ENCODE results near the gene HECTD1. TPM values are rescaled to one million over a fixed set of nuclear protein-coding genes. Genes with fewer than 3 reads are reported as not detected.
"Not testable (repeated sequence)": the region's sequence is repeated elsewhere in the genome, so short reads cannot be mapped to it uniquely, and the experiment has no call there.

The HECTD1 gene
- total RNA-seq, 4 donors from 2014 or later: 252 to 382 (median 289) TPM

DNA sequence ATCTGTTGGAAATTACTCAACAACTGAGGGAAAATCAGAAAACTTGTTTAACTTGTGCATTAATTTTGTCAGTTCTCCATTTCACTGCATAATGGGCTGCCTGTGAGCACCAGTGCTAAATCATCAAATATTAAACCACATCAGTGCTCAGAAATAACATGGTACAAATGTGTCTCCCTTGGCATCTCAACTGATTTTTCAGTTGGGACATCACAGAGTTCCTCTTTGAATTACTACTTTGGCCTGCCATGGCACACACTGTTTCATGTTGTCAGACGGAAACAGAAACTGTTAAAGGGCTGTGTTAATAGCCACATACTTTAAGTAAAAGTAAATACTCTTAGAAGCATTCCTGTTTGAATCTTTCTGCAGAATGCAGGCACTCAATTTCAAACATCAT, 139.4 kb downstream of the HECTD1 start:
- DNase-seq: no peak

DNA sequence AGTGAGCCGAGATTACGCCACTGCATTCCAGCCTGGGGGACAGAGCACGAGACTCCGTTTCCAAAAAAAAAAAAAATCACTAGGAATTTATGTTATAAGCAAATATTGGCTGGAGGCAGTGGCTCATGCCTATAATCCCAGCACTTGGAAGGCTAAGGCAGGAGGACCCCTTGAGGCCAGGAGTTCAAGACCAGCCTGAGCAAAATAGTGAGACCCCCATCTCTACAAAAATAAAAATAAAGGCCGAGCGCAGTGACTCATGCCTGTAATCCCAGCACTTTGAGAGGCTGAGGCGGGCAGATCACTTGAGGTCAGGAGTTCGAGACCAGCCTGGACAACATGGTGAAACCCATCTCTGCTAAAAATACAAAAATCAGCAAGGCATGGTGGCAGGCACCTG, 144.7 kb downstream of the HECTD1 start:
- WGBS, 2 donors: 91% methylated on average over 8 of the region's 8 CpGs
- intact Hi-C loops (cut with DNase I): not testable (repeated sequence)

More for the DNA sequence above, 139.4 kb downstream of the HECTD1 start:
- Histone ChIP-seq H3K36me3 (no peaks in the 10 kb centered on the region), H3K27me3 (no peaks in the 10 kb centered on the region), H3K27ac (no peak overlapping the region), H3K9me3 (no peaks in the 10 kb centered on the region), H3K4me3 (replicated peaks in 1 of 3) (no peak overlapping the region), H3K4me1 (no peaks in the 10 kb centered on the region)
- intact Hi-C loops (cut with DNase I): no loop called here
- TF ChIP-seq, protein P1, sequence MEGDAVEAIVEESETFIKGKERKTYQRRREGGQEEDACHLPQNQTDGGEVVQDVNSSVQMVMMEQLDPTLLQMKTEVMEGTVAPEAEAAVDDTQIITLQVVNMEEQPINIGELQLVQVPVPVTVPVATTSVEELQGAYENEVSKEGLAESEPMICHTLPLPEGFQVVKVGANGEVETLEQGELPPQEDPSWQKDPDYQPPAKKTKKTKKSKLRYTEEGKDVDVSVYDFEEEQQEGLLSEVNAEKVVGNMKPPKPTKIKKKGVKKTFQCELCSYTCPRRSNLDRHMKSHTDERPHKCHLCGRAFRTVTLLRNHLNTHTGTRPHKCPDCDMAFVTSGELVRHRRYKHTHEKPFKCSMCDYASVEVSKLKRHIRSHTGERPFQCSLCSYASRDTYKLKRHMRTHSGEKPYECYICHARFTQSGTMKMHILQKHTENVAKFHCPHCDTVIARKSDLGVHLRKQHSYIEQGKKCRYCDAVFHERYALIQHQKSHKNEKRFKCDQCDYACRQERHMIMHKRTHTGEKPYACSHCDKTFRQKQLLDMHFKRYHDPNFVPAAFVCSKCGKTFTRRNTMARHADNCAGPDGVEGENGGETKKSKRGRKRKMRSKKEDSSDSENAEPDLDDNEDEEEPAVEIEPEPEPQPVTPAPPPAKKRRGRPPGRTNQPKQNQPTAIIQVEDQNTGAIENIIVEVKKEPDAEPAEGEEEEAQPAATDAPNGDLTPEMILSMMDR (IDR thresholded peaks at IDR 0.05): no peak
- no peak for TF ChIP-seq POLR2A (IDR thresholded peaks at IDR 0.05)
- WGBS, 2 donors: 91% methylated on average over 1 of the region's 1 CpG

DNA sequence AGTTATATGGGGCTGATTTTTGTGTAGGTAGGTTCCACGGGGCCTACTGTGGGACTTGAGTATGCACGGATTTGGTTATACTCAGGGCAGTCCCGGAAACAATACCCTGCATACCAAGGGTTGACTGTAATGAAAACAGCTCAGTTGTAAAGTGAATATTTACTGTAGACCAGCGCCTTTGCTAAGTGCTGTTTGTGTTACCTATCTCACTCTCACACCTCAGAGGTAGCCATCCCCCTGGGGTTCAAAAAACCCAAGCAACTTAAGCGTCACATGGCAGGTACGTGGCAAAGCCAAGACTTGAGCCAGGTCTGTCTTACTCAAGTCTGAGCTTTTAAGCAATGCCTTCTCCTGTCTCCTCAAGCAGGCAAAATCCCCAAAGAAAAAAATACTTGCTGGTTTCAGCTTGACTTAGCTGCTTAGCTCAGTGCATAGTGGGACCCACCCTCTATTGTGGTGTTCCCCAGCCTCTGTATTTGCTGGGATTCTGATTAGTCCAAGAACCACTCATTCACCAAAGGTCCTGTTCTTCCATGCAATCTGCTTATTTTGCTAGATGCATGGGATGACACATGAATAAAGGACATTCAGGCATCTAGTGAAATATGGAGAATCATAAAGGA, 147.2 kb downstream of the HECTD1 start:
- TF ChIP-seq POLR2A (IDR thresholded peaks at IDR 0.05): no peak
- TF ChIP-seq, protein P1 (IDR thresholded peaks at IDR 0.05): no peak
- H3K27ac ChIP-seq: no peak overlapping the region
- no peak overlapping the region for H3K4me3 ChIP-seq (replicated peaks in 1 of 3)
- no peaks in the 10 kb centered on the region for H3K36me3 ChIP-seq
- no peaks in the 10 kb centered on the region for H3K9me3 ChIP-seq
- DNase-seq: no peak
- no peaks in the 10 kb centered on the region for H3K4me1 ChIP-seq
- intact Hi-C loops (cut with DNase I): no loop called here
- WGBS, 2 donors: 77 to 81% methylated on average over 6 of the region's 6 CpGs
- H3K27me3 ChIP-seq: no peaks in the 10 kb centered on the region

More for the DNA sequence above, 144.7 kb downstream of the HECTD1 start:
- not testable (repeated sequence) for H3K27me3 ChIP-seq; H3K36me3 ChIP-seq; H3K4me1 ChIP-seq; H3K4me3 ChIP-seq (replicated peaks in 1 of 3); H3K27ac ChIP-seq; H3K9me3 ChIP-seq; DNase-seq

DNA sequence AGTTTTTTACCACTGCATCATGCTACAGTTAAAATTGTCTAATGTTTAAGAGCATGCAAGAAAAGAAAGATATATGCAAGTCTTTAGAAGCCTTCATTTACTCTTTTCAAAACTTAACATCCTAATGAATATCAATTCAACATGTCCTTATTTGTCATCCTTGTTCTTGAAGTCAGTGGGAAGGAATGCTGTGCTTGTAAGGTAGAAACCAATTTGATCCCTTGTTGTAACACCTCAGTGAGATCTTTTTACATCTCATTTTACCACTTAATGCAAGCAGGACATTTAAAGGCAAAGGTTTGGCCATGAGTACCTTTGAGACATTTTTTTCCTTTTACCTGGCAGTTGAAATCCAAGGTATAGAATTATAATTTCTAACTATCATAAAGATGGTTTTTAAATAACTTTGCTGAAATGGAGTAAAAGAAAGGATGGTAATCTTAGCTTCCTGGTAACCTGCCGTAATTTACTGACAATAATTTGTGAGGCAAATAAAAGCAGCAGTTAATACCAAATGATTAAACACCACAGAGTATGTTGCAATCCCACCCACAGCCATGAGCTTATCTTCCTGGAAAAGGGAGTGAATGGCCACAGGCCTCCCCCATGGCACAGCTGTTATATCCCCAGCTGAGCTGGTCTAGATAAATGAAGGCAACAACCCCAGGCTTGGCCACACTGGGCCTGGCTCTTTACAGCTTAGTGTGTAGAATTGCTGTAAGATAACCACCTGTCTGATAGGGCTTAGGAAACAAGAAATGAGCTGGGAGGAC, 148.3 kb downstream of the HECTD1 start:
- Histone ChIP-seq H3K27ac (no peak overlapping the region), H3K9me3 (no peaks in the 10 kb centered on the region), H3K4me1 (no peaks in the 10 kb centered on the region), H3K36me3 (no peaks in the 10 kb centered on the region), H3K4me3 (replicated peaks in 1 of 3) (no peak overlapping the region), H3K27me3 (no peaks in the 10 kb centered on the region)
- DNase-seq: no peak
- 89 to 92% methylated on average over 1 of the region's 1 CpG for WGBS, 2 donors
- TF ChIP-seq POLR2A (IDR thresholded peaks at IDR 0.05): no peak
- TF ChIP-seq, protein P1 (IDR thresholded peaks at IDR 0.05): no peak
- intact Hi-C loops (cut with DNase I): no loop called here

DNA sequence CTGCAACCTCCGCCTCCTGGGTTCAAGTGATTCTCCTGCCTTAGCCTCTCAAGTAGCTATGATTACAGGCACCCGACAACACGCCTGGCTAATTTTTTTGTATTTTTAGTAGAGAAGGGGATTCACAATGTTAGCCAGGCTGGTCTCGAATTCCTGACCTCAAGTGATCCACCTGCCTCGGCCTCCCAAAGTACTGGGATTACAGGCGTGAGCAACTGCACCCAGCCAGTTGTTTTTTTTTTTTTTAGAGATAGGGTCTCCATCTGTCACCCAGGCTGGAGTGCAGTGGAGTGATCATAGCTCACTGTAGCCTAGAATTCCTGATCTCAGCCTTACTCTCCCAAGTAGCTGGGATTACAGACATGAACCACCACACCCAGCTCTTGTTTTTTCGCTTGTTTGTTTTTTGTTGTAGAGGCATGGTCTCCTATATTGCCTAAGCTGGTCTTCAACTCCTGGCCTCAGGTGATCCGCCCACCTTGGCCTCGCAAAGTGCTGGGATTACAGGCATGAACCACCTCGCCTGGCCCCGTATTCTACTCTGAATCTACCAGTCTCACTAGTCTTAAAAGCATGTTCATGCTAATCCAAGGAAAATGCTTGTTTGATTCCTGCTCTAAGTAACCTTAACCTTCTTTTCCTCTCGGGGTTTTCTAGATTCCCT, 149.8 kb downstream of the HECTD1 start:
- 90 to 92% methylated on average over 12 of the region's 12 CpGs for WGBS, 2 donors
- no peak overlapping the region for H3K4me3 ChIP-seq (replicated peaks in 1 of 3)
- H3K27ac ChIP-seq: no peak overlapping the region
- H3K9me3 ChIP-seq: no peaks in the 10 kb centered on the region
- no peaks in the 10 kb centered on the region for H3K27me3 ChIP-seq
- DNase-seq: no peak
- H3K36me3 ChIP-seq: no peaks in the 10 kb centered on the region
- no peaks in the 10 kb centered on the region for H3K4me1 ChIP-seq
- TF ChIP-seq POLR2A (IDR thresholded peaks at IDR 0.05): no peak
- TF ChIP-seq, protein P1 (IDR thresholded peaks at IDR 0.05): no peak
- intact Hi-C loops (cut with DNase I): no loop called here

Measured in thyroid gland (tissue), 4 donors.